Neural cell (in vitro differentiated cells): ENCODE data around the gene GSX2. TPM values are rescaled to one million over a fixed set of nuclear protein-coding genes. Genes with fewer than 3 reads are reported as not detected.

Source experiments
- H2AFZ ChIP-seq: fragments of 200-600, 300-800 bp; sonication (generic), shearing (Covaris generic); 2 replicates; pipeline ENCODE4 v1.6.0; 2014; ENCODE audit warnings: low read depth, mild to moderate bottlenecking, antibody characterized with exemption, low read length, moderate library complexity
- H3F3A ChIP-seq: fragments of 200-600 bp; shearing (Covaris generic); 2 replicates; pipeline ENCODE4 v1.6.1; 2016; ENCODE audit warnings: mild to moderate bottlenecking, moderate library complexity, mixed read lengths, antibody characterized with exemption, low read length; ENCODE audit not compliant: insufficient read depth, poor library complexity, severe bottlenecking
- H3K27ac ChIP-seq: fragments of 200-600, 300-800 bp; sonication (generic), shearing (Covaris generic); 2 replicates; pipeline ENCODE4 v1.5.1; 2014; ENCODE audit warnings: mild to moderate bottlenecking, low read length, moderate library complexity
- H3K27me3 ChIP-seq: fragments of 300-800, 200-600 bp; sonication (generic), shearing (Covaris generic); 2 replicates; pipeline ENCODE4 v1.6.0; 2014; ENCODE audit warnings: mild to moderate bottlenecking, low read depth, low read length, moderate library complexity; ENCODE audit not compliant: insufficient read depth
- H3K36me3 ChIP-seq: fragments of 300-800, 200-600 bp; sonication (generic), shearing (Covaris generic); 2 replicates; pipeline ENCODE4 v1.5.1; 2014; ENCODE audit warnings: mild to moderate bottlenecking, antibody characterized with exemption, low read length, moderate library complexity; ENCODE audit not compliant: insufficient read depth
- H3K4me2 ChIP-seq: fragments of 300-800, 200-600 bp; sonication (generic), shearing (Covaris generic); 2 replicates; pipeline ENCODE4 v1.6.0; 2014; ENCODE audit warnings: mild to moderate bottlenecking, low read length
- H3K4me3 ChIP-seq: fragments of 300-800, 200-600 bp; sonication (generic), shearing (Covaris generic); 2 replicates; pipeline ENCODE4 v1.5.1; 2014; ENCODE audit warnings: mild to moderate bottlenecking, low read length, moderate library complexity
- H3K79me2 ChIP-seq: fragments of 200-600 bp; shearing (Covaris generic); replicated peaks from 2 replicates; pipeline ENCODE4 v1.6.0; 2014; ENCODE audit warnings: mild to moderate bottlenecking, low read length, moderate library complexity; ENCODE audit not compliant: insufficient read depth
- H3K9ac ChIP-seq: fragments of 300-800, 200-600 bp; sonication (generic), shearing (Covaris generic); 2 replicates; pipeline ENCODE4 v1.6.1; 2016; ENCODE audit warnings: mild to moderate bottlenecking, low read length, mixed read lengths
- H3K9me2 ChIP-seq: fragments of 200-600 bp; shearing (Covaris generic); 2 replicates; pipeline ENCODE4 v1.6.1; 2016; ENCODE audit warnings: mild to moderate bottlenecking, low read length, mixed read lengths; ENCODE audit not compliant: insufficient read depth
- H3K9me3 ChIP-seq: fragments of 200-600, 300-800 bp; sonication (generic), shearing (Covaris generic); 2 replicates; pipeline ENCODE4 v1.6.1; 2016; ENCODE audit warnings: mild to moderate bottlenecking, mixed run types, low read length, moderate library complexity, mixed read lengths
- H4K20me1 ChIP-seq: fragments of 200-600 bp; shearing (Covaris generic); 2 replicates; pipeline ENCODE4 v1.6.1; 2016; ENCODE audit warnings: mild to moderate bottlenecking, mixed run types; ENCODE audit not compliant: insufficient read depth
- EP300 ChIP-seq: fragments of 450-650 bp; conservative IDR thresholded peaks from 2 replicates; pipeline ENCODE4 v1.6.1; 2014; ENCODE audit warnings: antibody characterized with exemption, mild to moderate bottlenecking, moderate library complexity; ENCODE audit not compliant: poor library complexity, severe bottlenecking
- EZH2 ChIP-seq: fragments of 200-600, 300-800 bp; shearing (Covaris generic), sonication (generic); IDR thresholded peaks from 2 replicates; pipeline ENCODE4 v1.6.1; 2014; ENCODE audit warnings: antibody characterized with exemption, low read length, borderline replicate concordance, mild to moderate bottlenecking; ENCODE audit not compliant: insufficient read depth, poor library complexity, severe bottlenecking
- MXI1 ChIP-seq: fragments of 450-650 bp; conservative IDR thresholded peaks from 2 replicates; pipeline ENCODE4 v1.6.1; 2014; ENCODE audit warnings: antibody characterized with exemption, mild to moderate bottlenecking; ENCODE audit not compliant: poor library complexity, severe bottlenecking
- POLR2AphosphoS5 ChIP-seq: IDR thresholded peaks from 2 replicates; pipeline ENCODE4 v1.6.1; 2012
- RAD21 ChIP-seq: fragments of 450-650 bp; conservative IDR thresholded peaks from 2 replicates; pipeline ENCODE4 v1.6.1; 2014; ENCODE audit warnings: antibody characterized with exemption, mild to moderate bottlenecking, moderate library complexity
- SMC3 ChIP-seq: fragments of 450-650 bp; conservative IDR thresholded peaks from 2 replicates; pipeline ENCODE4 v1.6.1; 2014; ENCODE audit warnings: antibody characterized with exemption, mild to moderate bottlenecking, moderate library complexity; ENCODE audit not compliant: poor library complexity
- TAF1 ChIP-seq: IDR thresholded peaks from 2 replicates; pipeline ENCODE4 v1.6.1; 2012; ENCODE audit warnings: low read depth
- polyA plus RNA-seq: library from polyadenylated mRNA; depleted of rRNA; stranded (reverse); fragments of >200 nt; gene quantifications from 2 replicates; pipeline ENCODE4 v1.2.3, GENCODE V29; 2014
- TF ChIP-seq, protein P1 (sequence below): IDR thresholded peaks from 2 replicates; pipeline ENCODE4 v1.6.1; 2012; ENCODE audit warnings: borderline replicate concordance
- TF ChIP-seq, protein P2 (sequence below): fragments of 450-650 bp; IDR thresholded peaks from 2 replicates; pipeline ENCODE4 v1.5.1; 2014; ENCODE audit warnings: antibody characterized with exemption, mild to moderate bottlenecking, moderate library complexity; ENCODE audit not compliant: poor library complexity, severe bottlenecking

GSX2 gene
- polyA plus RNA-seq, 1 donor from 2014 or later = 0.87 TPM

DNA sequence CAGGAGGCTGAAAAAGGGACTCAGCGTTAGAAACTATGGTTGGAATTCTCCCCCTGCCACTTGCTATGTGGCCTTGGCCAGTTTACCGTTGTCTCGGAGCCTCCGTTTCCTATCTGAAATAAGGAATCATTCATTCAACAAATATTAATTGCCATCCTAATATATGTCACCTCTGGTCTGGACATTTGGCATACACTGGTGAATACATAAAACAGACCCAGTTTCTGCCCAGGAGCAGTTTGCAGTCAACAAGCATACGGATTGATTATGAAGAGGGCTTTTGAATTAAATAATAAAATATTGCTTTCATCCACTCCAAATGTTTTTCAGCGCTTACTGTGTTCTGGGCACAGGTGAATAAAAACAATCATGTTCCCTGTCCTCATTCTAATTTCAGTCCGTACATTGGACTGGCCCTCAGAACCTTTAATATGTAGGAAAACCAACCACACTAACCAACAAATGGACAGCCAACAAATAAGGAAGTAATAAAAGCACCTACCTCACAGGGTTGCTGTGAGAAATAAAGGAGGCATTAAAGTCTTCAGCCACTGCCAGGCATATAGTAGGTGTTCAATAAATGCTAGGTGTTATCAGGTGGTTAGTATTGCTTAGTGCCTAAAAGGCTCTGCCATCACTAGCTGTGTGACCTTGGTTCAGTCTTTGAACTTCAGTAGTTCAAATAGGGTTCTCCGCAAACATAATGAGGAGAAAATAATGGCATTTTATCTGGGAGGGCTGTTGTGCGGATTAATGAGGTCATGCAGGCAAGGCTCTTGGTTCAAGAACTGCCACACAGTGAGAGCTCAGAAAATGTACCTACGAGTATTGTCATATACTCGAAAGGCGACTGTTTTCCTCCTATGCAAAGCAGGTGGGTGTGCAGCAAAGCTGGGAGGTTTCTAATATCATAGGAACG lies 7.3 kb upstream of the GSX2 start:
- H3K9me3 ChIP-seq = no peaks in the 10 kb centered on the region
- peak overlapping the region; percentile 25 for H3K9ac ChIP-seq
- H2AFZ ChIP-seq = no peak overlapping the region
- H3K79me2 ChIP-seq = no peaks in the 10 kb centered on the region
- H3F3A ChIP-seq = peaks cover 4% of the 10 kb centered on the region
- H3K27ac ChIP-seq = no peak overlapping the region
- peak overlapping the region; percentile 52 for H3K4me2 ChIP-seq
- H3K36me3 ChIP-seq = no peaks in the 10 kb centered on the region
- H3K9me2 ChIP-seq = no peaks in the 10 kb centered on the region
- peak overlapping the region; percentile 69 for H3K4me3 ChIP-seq
- TF ChIP-seq TAF1 = no peak
- TF ChIP-seq MXI1 = no peak
- TF ChIP-seq SMC3 = no peak
- TF ChIP-seq, protein P1, sequence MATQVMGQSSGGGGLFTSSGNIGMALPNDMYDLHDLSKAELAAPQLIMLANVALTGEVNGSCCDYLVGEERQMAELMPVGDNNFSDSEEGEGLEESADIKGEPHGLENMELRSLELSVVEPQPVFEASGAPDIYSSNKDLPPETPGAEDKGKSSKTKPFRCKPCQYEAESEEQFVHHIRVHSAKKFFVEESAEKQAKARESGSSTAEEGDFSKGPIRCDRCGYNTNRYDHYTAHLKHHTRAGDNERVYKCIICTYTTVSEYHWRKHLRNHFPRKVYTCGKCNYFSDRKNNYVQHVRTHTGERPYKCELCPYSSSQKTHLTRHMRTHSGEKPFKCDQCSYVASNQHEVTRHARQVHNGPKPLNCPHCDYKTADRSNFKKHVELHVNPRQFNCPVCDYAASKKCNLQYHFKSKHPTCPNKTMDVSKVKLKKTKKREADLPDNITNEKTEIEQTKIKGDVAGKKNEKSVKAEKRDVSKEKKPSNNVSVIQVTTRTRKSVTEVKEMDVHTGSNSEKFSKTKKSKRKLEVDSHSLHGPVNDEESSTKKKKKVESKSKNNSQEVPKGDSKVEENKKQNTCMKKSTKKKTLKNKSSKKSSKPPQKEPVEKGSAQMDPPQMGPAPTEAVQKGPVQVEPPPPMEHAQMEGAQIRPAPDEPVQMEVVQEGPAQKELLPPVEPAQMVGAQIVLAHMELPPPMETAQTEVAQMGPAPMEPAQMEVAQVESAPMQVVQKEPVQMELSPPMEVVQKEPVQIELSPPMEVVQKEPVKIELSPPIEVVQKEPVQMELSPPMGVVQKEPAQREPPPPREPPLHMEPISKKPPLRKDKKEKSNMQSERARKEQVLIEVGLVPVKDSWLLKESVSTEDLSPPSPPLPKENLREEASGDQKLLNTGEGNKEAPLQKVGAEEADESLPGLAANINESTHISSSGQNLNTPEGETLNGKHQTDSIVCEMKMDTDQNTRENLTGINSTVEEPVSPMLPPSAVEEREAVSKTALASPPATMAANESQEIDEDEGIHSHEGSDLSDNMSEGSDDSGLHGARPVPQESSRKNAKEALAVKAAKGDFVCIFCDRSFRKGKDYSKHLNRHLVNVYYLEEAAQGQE = no peak
- no peak for TF ChIP-seq RAD21
- TF ChIP-seq POLR2AphosphoS5 = no peak
- no peak for TF ChIP-seq EZH2
- TF ChIP-seq EP300 = no peak
- TF ChIP-seq, protein P2, sequence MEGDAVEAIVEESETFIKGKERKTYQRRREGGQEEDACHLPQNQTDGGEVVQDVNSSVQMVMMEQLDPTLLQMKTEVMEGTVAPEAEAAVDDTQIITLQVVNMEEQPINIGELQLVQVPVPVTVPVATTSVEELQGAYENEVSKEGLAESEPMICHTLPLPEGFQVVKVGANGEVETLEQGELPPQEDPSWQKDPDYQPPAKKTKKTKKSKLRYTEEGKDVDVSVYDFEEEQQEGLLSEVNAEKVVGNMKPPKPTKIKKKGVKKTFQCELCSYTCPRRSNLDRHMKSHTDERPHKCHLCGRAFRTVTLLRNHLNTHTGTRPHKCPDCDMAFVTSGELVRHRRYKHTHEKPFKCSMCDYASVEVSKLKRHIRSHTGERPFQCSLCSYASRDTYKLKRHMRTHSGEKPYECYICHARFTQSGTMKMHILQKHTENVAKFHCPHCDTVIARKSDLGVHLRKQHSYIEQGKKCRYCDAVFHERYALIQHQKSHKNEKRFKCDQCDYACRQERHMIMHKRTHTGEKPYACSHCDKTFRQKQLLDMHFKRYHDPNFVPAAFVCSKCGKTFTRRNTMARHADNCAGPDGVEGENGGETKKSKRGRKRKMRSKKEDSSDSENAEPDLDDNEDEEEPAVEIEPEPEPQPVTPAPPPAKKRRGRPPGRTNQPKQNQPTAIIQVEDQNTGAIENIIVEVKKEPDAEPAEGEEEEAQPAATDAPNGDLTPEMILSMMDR = no peak
- H4K20me1 ChIP-seq = no peaks in the 10 kb centered on the region
- peaks cover 66% of the 10 kb centered on the region for H3K27me3 ChIP-seq

DNA sequence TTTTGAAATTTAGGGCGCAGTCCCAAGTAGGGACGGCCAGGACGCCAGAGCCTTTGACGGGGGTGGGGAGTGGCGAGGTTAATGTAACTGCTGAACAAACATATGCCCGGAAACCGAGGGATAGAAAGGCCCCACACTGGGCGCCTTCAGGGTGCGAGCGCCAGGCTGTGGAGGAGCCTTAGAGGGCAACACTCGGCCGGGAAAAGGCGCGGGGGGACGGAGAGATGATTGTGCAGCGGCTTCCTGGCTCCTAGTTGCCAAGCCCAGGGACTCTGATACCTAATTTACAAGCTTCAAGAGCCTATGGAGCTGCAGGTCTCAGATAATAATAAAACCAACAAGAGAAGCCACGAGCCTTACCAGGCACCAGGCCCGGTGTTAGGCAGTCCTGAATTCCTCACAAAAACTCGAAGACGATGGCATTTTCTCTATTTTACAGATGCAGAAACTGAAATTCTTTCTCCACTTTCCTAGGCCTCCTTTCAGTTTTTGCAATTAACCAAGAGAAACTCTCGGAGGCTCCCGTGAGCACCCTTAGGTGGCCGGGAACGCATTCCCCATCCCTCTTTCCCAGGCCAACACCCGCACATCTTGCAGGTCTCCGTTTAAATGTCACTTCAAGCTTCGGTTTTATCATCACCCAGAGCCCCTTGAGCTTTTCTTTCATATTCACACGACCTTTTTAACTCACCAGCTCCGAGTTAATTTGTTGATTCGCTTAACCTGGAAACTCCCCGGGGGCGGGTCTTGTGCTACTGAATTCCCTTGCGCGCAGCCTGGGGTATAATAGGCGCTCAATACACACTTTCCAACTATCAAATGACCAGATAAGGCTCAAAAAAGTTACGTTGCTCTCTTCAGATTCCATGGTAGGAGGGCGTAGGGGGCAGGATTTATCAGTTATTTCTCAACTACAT lies 6.4 kb upstream of the GSX2 start:
- Histone ChIP-seq H3K79me2 (no peaks in the 10 kb centered on the region), H4K20me1 (no peaks in the 10 kb centered on the region), H2AFZ (no peak overlapping the region), H3K9me2 (no peaks in the 10 kb centered on the region), H3F3A (peaks cover 4% of the 10 kb centered on the region), H3K9ac (no peak overlapping the region), H3K4me2 (no peak overlapping the region), H3K4me3 (no peak overlapping the region), H3K27me3 (peaks cover 76% of the 10 kb centered on the region), H3K36me3 (no peaks in the 10 kb centered on the region), H3K9me3 (no peaks in the 10 kb centered on the region), H3K27ac (no peak overlapping the region)
- TF ChIP-seq, protein P2 = no peak
- TF ChIP-seq EZH2 (no peak), SMC3 (no peak), POLR2AphosphoS5 (no peak), MXI1 (no peak), TAF1 (no peak), RAD21 (no peak), EP300 (no peak)
- TF ChIP-seq, protein P1 = no peak
